Measurements from ENCODE around the gene UBE2O.
A peak's percentile ranks its signal among the peaks of the same experiment; 100 is the strongest.

The UBE2O gene

DNA sequence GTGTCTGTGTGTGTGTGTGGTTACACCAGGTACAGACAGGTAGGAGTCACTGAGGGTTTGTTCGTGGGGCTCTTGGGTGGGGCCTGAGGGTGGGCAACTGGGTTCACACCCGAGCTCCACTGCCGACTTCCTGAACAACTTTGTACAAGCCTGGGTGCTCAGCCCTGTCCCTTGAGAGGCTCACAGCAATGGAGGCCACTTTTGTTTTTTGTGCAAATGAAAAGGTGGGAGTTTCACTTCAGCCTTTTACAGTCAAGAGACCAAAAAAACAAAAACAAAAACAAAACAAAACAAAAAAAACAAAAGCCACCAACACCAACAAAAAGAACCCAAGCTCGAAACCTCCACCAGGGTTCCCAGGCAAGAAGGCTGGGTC lies 45.9 kb upstream of the UBE2O start:
- no peak for TF ChIP-seq CTCF (IDR thresholded peaks at IDR 0.05; ENCODE audit: insufficient read depth, low read depth, low read length, missing control alignments)
- H3K4me3 ChIP-seq (ENCODE audit: low read depth, low read length): peak overlapping the region; percentile 72
- peak; percentile 89 for DNase-seq (ENCODE audit: low read depth)

DNA sequence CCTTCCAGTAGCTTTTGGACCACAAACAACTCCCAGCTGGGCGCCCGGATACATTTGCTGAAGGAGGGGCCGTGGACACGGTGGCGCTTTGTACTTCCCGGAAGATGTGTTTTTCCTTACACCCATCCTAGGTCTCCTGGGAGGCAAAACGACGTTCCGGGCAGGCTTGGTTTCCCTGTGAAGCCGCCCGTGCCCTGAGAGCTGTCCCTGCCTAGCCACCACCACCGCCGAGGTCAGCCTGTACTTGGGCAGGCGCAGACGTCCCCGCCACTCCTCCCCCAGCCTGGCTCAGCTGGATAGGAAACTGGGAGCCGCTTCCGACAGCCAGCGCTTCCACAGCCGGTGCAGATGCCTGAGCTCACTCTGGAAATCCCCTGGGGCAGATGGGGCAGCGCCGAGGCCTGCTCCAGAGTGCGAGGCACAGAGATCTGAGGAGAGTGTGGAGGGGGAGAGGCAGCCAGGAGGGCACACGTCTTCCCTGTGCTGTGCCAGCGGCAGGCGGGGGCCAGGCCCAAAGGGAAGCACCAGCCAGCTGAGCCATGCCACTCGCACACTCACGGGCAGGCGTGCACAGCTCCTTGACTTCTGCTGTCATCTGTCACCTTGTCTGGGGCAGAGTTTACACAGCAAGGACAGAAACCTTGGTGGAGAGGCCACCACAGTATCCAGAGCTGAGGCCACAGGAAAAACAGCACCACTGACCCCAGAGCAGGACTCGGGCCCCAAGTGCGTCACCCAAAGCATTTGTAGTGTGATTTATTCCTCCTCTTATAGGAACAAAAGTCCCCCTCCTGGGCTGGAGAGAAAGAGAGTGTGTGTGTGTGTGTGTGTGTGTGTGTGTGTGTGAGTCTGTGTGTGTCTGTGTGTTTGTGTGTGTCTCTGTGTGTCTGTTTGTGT lies 45.3 kb upstream of the UBE2O start:
- DNase-seq (ENCODE audit: low read depth): peak; percentile 61
- TF ChIP-seq CTCF (IDR thresholded peaks at IDR 0.05; ENCODE audit: insufficient read depth, low read depth, low read length, missing control alignments): no peak
- H3K4me3 ChIP-seq (ENCODE audit: low read depth, low read length): peak overlapping the region; percentile 72

- TF ChIP-seq CTCF (IDR thresholded peaks at IDR 0.05; ENCODE audit: insufficient read depth, low read depth, low read length, missing control alignments): no peak
Measured at GRCh38 chr17:76497699-76497978, 44.7 kb upstream of the UBE2O start.

GRCh38 chr17:76496464-76496863 lies 43.5 kb upstream of the UBE2O start:
- no peak for TF ChIP-seq CTCF (IDR thresholded peaks at IDR 0.05; ENCODE audit: insufficient read depth, low read depth, low read length, missing control alignments)
- no peak overlapping the region for H3K4me3 ChIP-seq (ENCODE audit: low read depth, low read length)

More at GRCh38 chr17:76497699-76497978, 44.7 kb upstream of the UBE2O start:
- H3K4me3 ChIP-seq (ENCODE audit: low read depth, low read length): peak overlapping the region; percentile 72
- DNase-seq (ENCODE audit: low read depth): no peak

GRCh38 chr17:76495663-76496400 lies 42.9 kb upstream of the UBE2O start:
- H3K4me3 ChIP-seq (ENCODE audit: low read depth, low read length): no peak overlapping the region
- no peak for TF ChIP-seq CTCF (IDR thresholded peaks at IDR 0.05; ENCODE audit: insufficient read depth, low read depth, low read length, missing control alignments)
- no peak for DNase-seq (ENCODE audit: low read depth)

More at GRCh38 chr17:76496464-76496863, 43.5 kb upstream of the UBE2O start:
- DNase-seq (ENCODE audit: low read depth): no peak

DNA sequence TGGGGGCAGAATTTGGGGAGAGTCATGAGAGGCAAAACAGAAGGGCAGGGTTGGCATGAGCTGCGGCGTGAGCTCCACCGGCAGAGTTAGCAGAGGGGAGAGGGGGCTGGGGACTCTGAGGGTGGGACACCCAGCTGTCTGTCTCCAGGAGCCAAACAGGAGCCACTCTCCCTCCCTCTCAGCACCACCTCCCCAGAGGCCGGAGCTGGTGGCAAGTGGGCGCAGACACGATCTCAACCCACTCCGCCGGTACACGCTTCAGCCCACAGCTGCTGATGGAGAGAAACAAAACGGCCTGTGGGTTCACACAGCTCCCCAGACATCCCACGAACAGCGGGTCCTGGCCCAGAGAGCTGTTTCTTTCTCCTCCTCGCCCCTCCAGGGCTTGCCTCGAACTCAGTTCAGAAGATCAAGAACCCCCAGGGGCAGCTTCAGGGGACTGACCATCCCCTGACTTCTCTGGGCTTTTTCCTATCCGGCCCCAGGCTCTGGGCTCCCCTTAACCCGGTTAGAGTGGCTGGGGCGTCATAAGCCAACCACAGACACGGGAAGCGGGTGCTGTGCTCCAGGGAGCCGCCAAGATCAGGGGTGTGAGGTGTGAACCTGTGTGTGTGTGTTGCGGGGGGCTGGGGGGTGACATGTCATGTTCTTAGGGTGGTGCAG lies 40.7 kb upstream of the UBE2O start:
- no peak for TF ChIP-seq CTCF (IDR thresholded peaks at IDR 0.05; ENCODE audit: insufficient read depth, low read depth, low read length, missing control alignments)
- DNase-seq (ENCODE audit: low read depth): peak; percentile 41
- peak overlapping the region; percentile 47 for H3K4me3 ChIP-seq (ENCODE audit: low read depth, low read length)

Data from GM12865 (cell line).